Measurements from ENCODE around the gene FCHSD2.

- TF ChIP-seq EZH2 (IDR thresholded peaks at IDR 0.05; ENCODE audit: insufficient read depth, poor library complexity, severe bottlenecking) (no peak), EZH2phosphoT487 (IDR thresholded peaks at IDR 0.05; ENCODE audit: insufficient read depth, low read depth) (no peak)
Measured at GRCh38 chr11:72904016-72904415, 238.1 kb downstream of the FCHSD2 start.

Data from GM23248 (cell line).